ENCODE measurements around the gene TRAF6.
"Not testable (repeated sequence)": the region's sequence is repeated elsewhere in the genome, so short reads cannot be mapped to it uniquely, and the experiment has no call there.

TRAF6 gene

DNA sequence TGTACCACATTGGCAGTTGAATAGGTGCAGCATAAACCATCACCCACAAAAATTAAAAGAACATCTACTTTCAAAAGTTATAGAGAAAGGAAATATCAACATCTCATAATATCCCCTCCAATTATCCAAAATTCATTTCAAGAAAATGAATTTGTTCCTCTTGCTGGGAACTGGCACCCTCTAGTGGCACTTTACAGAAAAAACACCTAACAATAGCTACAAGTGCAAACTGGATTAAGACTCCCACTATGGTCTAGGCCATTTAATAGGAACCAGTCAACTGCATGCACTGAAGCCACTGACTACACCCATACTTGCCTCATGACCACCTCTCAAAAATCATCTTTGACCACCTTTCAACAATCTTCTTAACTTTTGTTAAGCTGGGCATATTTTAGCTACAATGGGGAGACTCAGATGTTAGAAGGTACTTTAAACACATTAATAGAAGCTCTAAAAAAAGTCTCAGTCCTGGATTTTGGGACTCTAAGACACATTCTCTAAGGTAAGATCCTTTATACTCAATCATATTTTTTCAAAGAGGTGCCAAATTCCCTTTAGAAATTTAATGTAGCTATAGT, 17.3 kb downstream of the TRAF6 start:
- H3K27ac ChIP-seq = no peak overlapping the region
- no peak for TF ChIP-seq ZFX (IDR thresholded peaks at IDR 0.05)
- TF ChIP-seq, protein P1, sequence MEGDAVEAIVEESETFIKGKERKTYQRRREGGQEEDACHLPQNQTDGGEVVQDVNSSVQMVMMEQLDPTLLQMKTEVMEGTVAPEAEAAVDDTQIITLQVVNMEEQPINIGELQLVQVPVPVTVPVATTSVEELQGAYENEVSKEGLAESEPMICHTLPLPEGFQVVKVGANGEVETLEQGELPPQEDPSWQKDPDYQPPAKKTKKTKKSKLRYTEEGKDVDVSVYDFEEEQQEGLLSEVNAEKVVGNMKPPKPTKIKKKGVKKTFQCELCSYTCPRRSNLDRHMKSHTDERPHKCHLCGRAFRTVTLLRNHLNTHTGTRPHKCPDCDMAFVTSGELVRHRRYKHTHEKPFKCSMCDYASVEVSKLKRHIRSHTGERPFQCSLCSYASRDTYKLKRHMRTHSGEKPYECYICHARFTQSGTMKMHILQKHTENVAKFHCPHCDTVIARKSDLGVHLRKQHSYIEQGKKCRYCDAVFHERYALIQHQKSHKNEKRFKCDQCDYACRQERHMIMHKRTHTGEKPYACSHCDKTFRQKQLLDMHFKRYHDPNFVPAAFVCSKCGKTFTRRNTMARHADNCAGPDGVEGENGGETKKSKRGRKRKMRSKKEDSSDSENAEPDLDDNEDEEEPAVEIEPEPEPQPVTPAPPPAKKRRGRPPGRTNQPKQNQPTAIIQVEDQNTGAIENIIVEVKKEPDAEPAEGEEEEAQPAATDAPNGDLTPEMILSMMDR (conservative IDR thresholded peaks at IDR 0.05) = peak; percentile 92

DNA sequence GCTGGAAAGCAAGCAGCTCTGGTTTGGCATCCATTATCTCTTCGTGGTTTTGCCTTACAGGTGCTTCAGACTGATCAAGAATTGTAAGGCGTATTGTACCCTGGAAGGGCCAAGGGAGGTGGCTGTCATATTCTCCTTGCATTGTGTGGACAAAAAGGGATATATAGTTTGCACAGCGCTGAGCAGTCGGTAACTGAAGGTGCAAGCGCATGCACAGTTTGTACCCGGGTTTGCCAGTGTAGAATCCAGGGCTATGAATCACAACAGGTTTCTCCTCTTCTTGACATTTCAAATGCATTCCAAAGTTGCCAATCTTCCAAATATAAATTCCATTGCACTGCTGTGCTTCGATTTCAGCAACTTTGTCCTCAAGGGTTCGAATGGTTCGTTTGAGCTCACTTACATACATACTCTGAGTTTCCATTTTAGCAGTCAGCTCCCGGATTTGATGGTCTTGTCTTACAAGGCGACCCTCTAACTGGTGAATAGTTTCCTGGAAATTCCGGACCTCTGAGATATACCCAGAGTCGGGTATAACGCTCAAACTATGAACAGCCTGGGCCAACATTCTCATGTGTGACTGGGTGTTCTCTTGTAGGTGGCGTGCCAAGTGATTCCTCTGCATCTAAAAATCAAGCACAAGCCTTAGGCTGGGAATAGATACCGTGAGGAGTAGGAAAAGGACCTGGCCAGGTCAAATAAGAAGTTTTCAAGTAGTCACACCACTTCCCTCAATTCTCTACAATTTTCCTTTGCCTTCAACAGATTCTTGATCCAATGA, 19.9 kb downstream of the TRAF6 start:
- TF ChIP-seq ZFX (IDR thresholded peaks at IDR 0.05) = no peak
- TF ChIP-seq, protein P1 (conservative IDR thresholded peaks at IDR 0.05) = no peak

GRCh38 chr11:36488096-36488495, 22.0 kb downstream of the TRAF6 start:
- H3K27ac ChIP-seq = no peak overlapping the region
- no peak for TF ChIP-seq ZFX (IDR thresholded peaks at IDR 0.05)
- TF ChIP-seq, protein P1 (conservative IDR thresholded peaks at IDR 0.05) = no peak

More for the DNA sequence above, 19.9 kb downstream of the TRAF6 start:
- no peak overlapping the region for H3K27ac ChIP-seq

GRCh38 chr11:36487619-36488018, 22.5 kb downstream of the TRAF6 start:
- TF ChIP-seq, protein P1 (conservative IDR thresholded peaks at IDR 0.05) = no peak
- no peak for TF ChIP-seq ZFX (IDR thresholded peaks at IDR 0.05)
- no peak overlapping the region for H3K27ac ChIP-seq

DNA sequence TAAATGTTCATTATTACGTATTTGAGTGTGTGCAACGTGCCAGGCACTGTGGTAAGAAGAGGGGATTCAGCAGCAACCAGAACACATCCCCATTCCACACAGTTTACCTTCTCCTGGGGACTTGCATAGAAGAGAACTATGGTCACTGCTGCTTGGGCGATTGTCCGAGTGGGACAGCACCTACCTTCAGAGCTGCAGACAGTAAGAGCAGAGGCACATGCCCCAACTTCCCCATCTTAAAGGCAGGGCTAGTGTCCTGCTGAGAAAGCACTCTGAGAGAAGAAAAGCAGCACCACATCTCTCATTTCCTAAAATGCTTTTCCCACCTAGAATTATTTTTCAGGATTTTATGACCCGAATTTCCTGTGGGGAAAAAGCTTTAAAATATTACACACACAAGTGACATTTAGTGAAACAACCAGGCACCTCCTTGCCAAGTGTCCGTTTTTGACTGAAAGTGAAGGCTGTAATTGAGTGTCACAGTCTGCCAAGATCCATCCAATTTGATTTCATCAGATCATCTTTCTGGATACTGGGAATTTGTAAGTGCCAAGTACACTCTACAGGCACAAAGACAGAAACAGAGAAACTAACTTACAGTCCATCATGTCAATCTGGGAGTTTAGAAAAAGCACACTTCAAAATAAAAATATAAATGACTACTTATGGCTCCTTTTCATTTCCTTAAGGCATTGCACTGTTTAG, 24.6 kb downstream of the TRAF6 start:
- TF ChIP-seq, protein P1 (conservative IDR thresholded peaks at IDR 0.05) = no peak
- TF ChIP-seq ZFX (IDR thresholded peaks at IDR 0.05) = no peak
- no peak overlapping the region for H3K27ac ChIP-seq

- H3K27ac ChIP-seq = not testable (repeated sequence)
Measured at GRCh38 chr11:36483042-36483441, 27.0 kb downstream of the TRAF6 start.

DNA sequence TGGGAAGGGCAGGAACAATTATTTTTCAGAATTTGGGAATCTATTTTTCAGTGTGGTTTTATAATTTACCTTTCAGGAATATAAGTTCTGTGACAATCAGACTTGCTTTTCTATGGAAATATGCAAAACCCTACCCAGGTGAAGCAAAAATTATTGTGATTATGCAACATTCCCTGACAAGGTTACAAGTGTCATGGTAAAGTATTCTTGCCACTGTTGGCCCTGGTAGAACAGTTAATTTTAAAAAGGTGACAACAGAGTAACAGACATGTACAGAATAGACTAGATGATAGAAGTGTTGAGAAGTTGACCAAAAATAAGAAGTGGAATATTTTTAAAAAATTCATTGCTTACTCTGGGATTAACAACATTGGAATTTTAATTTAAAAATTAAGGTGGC, 29.2 kb downstream of the TRAF6 start:
- H3K27ac ChIP-seq = no peak overlapping the region
- no peak for TF ChIP-seq ZFX (IDR thresholded peaks at IDR 0.05)
- TF ChIP-seq, protein P1 (conservative IDR thresholded peaks at IDR 0.05) = no peak
